ENCODE results near the gene ETFDH.
"Not testable (repeated sequence)": the region's sequence is repeated elsewhere in the genome, so short reads cannot be mapped to it uniquely, and the experiment has no call there.

- TF ChIP-seq ZNF830 (tag by site-specific recombination; IDR thresholded peaks at IDR 0.05; ENCODE audit: low read depth); EGR2 (tag by site-specific recombination; IDR thresholded peaks at IDR 0.05; ENCODE audit: low read depth); ZNF623 (tag by site-specific recombination; IDR thresholded peaks at IDR 0.05); ZSCAN18 (tag by site-specific recombination; IDR thresholded peaks at IDR 0.05); MYNN (tag by site-specific recombination; IDR thresholded peaks at IDR 0.05; ENCODE audit: borderline replicate concordance); YY1 (tag by site-specific recombination; IDR thresholded peaks at IDR 0.05): not testable (repeated sequence)
These were observed 8.1 kb upstream of the ETFDH start for GRCh38 chr4:158663707-158664625.
